Measurements from ENCODE around the gene EPX.
"Not testable (repeated sequence)": the region's sequence is repeated elsewhere in the genome, so short reads cannot be mapped to it uniquely, and the experiment has no call there.

The EPX gene

GRCh38 chr17:58192612-58193011 is at the start of gene EPX:
EPX (plus strand) TSS chr17:58192726; CDS start chr17:58192847, 121 bp downstream.
- Mint-ChIP-seq H3K36me3 (no peaks in the 10 kb centered on the region), H3K9me3 (no peaks in the 10 kb centered on the region)

GRCh38 chr17:58143335-58143734 is 49.2 kb upstream of the EPX start:
- H3K4me1 Mint-ChIP-seq; H3K4me3 Mint-ChIP-seq; H3K27ac Mint-ChIP-seq; ATAC-seq (ENCODE audit: low read depth); DNase-seq (ENCODE audit: low spot score in 2 of 2); H3K36me3 Mint-ChIP-seq: not testable (repeated sequence)
- H3K27me3 Mint-ChIP-seq, result peaks cover 11% of the 10 kb centered on the region
- H3K9me3 Mint-ChIP-seq, result peaks cover 20% of the 10 kb centered on the region

More at GRCh38 chr17:58192612-58193011, at the start of gene EPX:
- DNase-seq (ENCODE audit: low spot score in 2 of 2) (no peak), ATAC-seq (ENCODE audit: low read depth) (no peak)
- Mint-ChIP-seq H3K4me3 (no peak within 1 kb of the TSS), H3K27me3 (peaks cover 23% of the 10 kb centered on the region), H3K4me1 (no peaks in the 10 kb centered on the region), H3K27ac (no peak within 1 kb of the TSS)

- ATAC-seq (ENCODE audit: low read depth) (no peak), DNase-seq (ENCODE audit: low spot score in 2 of 2) (no peak)
- Mint-ChIP-seq H3K4me3 (no peak overlapping the region), H3K9me3 (peaks cover 20% of the 10 kb centered on the region), H3K4me1 (no peaks in the 10 kb centered on the region), H3K27ac (no peak overlapping the region), H3K27me3 (peaks cover 16% of the 10 kb centered on the region), H3K36me3 (peaks cover 7% of the 10 kb centered on the region)
Observed at GRCh38 chr17:58144801-58145200, 47.7 kb upstream of the EPX start.

DNA sequence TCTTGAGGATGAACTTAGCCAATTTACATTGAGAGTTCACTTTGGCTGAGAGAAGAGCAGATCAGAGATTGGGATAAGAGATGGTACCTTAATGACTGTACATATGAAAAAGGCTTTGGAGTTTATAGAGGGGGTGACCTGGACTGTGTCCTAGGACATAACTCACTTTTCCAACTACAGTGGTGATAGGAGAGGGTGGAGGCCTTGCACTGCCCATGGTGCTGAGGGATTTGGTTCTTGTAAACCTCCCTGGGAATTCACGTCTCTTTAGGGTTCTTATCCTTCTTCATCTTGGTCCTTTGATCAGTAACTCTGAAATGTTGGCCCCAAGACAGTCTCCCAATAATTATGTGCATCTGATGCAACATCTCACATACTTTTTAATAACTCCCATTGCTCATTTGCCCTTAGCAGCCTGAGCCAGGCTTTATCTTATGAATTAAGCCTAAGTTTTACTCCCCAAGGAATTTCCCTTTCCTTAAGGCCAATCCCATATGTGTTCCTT is 44.5 kb upstream of the EPX start, which contains the start of gene OR4D1:
Gene OR4D1, plus strand, starts transcription at position 455 of the 505 bp plus-strand sequence. CDS start 6,770 bp downstream, outside the sequence.
- Mint-ChIP-seq H3K36me3 (peaks cover 7% of the 10 kb centered on the region), H3K4me1 (peaks cover 5% of the 10 kb centered on the region), H3K27me3 (peaks cover 18% of the 10 kb centered on the region), H3K4me3 (no peak within 1 kb of the TSS), H3K27ac (no peak within 1 kb of the TSS), H3K9me3 (peaks cover 20% of the 10 kb centered on the region)
- DNase-seq (ENCODE audit: low spot score in 2 of 2) (no peak), ATAC-seq (ENCODE audit: low read depth) (no peak)

- DNase-seq (ENCODE audit: low spot score in 2 of 2) (no peak), ATAC-seq (ENCODE audit: low read depth) (no peak)
- Mint-ChIP-seq H3K36me3 (peaks cover 7% of the 10 kb centered on the region), H3K4me1 (peaks cover 5% of the 10 kb centered on the region), H3K27ac (no peak overlapping the region), H3K27me3 (peaks cover 18% of the 10 kb centered on the region), H3K4me3 (no peak overlapping the region), H3K9me3 (peaks cover 20% of the 10 kb centered on the region)
Observed at GRCh38 chr17:58148609-58149008, 43.9 kb upstream of the EPX start.

- ATAC-seq (ENCODE audit: low read depth) (no peak), DNase-seq (ENCODE audit: low spot score in 2 of 2) (no peak)
- H3K9me3 Mint-ChIP-seq, result peaks cover 12% of the 10 kb centered on the region
- H3K4me1 Mint-ChIP-seq, result peaks cover 5% of the 10 kb centered on the region
- peaks cover 6% of the 10 kb centered on the region for H3K36me3 Mint-ChIP-seq
- no peak overlapping the region for H3K27ac Mint-ChIP-seq
- peaks cover 18% of the 10 kb centered on the region for H3K27me3 Mint-ChIP-seq
- no peak overlapping the region for H3K4me3 Mint-ChIP-seq
Observed at GRCh38 chr17:58150394-58150793, 42.1 kb upstream of the EPX start.

DNA sequence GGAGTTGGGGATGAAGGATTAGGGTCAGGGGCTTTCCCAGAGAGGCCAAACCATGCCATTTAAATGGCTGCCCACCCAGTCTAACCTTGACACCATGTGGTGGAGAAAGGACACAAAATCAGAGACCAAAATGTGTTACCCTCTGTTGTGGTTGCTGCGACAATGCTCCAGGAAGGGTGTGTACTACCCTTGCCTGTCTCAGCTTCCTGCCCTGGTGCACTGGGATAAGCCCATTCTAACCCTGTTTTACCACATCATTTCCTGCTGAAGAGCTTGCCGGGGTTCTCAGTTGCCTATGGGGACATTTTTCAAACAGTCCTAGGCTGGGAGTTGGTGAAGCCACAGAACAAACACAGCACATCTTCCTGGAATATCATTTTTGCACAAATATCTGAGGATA is 39.5 kb upstream of the EPX start:
- H3K27ac Mint-ChIP-seq, result no peak overlapping the region
- H3K36me3 Mint-ChIP-seq, result peaks cover 2% of the 10 kb centered on the region
- peaks cover 26% of the 10 kb centered on the region for H3K27me3 Mint-ChIP-seq
- H3K4me3 Mint-ChIP-seq, result peak overlapping the region; percentile 3
- ATAC-seq (ENCODE audit: low read depth) (peak; percentile 56), DNase-seq (ENCODE audit: low spot score in 2 of 2) (no peak)
- no peaks in the 10 kb centered on the region for H3K9me3 Mint-ChIP-seq
- H3K4me1 Mint-ChIP-seq, result peaks cover 12% of the 10 kb centered on the region

GRCh38 chr17:58153671-58154070 is 38.9 kb upstream of the EPX start:
- ATAC-seq (ENCODE audit: low read depth), result no peak
- H3K4me3 Mint-ChIP-seq, result no peak overlapping the region
- peaks cover 12% of the 10 kb centered on the region for H3K4me1 Mint-ChIP-seq

GRCh38 chr17:58156839-58157803 is 35.4 kb upstream of the EPX start:
- peaks cover 20% of the 10 kb centered on the region for H3K27me3 Mint-ChIP-seq
- H3K36me3 Mint-ChIP-seq, result peaks cover 5% of the 10 kb centered on the region
- H3K4me1 Mint-ChIP-seq, result peaks cover 12% of the 10 kb centered on the region
- H3K27ac Mint-ChIP-seq, result no peak overlapping the region
- peak overlapping the region; percentile 82 for H3K4me3 Mint-ChIP-seq
- no peaks in the 10 kb centered on the region for H3K9me3 Mint-ChIP-seq
- DNase-seq (ENCODE audit: low spot score in 2 of 2) (peak in 1 of 2 donors; percentile 17), ATAC-seq (ENCODE audit: low read depth) (peak; percentile 64)

More at GRCh38 chr17:58153671-58154070, 38.9 kb upstream of the EPX start:
- H3K9me3 Mint-ChIP-seq, result no peaks in the 10 kb centered on the region
- no peak overlapping the region for H3K27ac Mint-ChIP-seq
- H3K27me3 Mint-ChIP-seq, result peaks cover 22% of the 10 kb centered on the region
- DNase-seq (ENCODE audit: low spot score in 2 of 2), result no peak
- peaks cover 2% of the 10 kb centered on the region for H3K36me3 Mint-ChIP-seq

- no peak for DNase-seq (ENCODE audit: low spot score in 2 of 2)
- H3K27me3 Mint-ChIP-seq, result peaks cover 20% of the 10 kb centered on the region
Observed at GRCh38 chr17:58158181-58158580, 34.3 kb upstream of the EPX start.

DNA sequence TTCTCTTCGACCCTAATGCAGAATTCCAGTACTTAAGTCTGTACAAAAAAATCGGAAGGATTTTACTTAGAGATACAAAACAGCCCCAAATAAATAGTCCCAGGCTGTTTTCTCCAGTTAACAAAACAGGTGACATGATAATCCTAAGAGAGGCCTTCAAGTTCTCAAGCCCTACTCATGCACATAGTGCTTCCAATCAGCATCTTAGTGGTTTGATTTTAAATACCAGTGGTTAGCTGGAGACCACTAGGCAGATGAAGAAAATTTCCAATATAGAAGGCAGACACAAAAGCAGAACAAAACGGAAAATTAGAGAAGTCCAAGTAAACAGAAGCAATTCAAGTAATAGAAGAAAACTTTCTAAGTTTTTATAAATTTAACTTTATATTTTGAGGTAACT is 31.0 kb upstream of the EPX start:
- H3K4me3 Mint-ChIP-seq, result no peak overlapping the region
- DNase-seq (ENCODE audit: low spot score in 2 of 2), result no peak

More at GRCh38 chr17:58158181-58158580, 34.3 kb upstream of the EPX start:
- no peak for ATAC-seq (ENCODE audit: low read depth)
- Mint-ChIP-seq H3K9me3 (no peaks in the 10 kb centered on the region), H3K27ac (no peak overlapping the region), H3K4me1 (peaks cover 7% of the 10 kb centered on the region), H3K4me3 (no peak overlapping the region), H3K36me3 (peaks cover 5% of the 10 kb centered on the region)

GRCh38 chr17:58165981-58166380 is 26.5 kb upstream of the EPX start:
- peaks cover 6% of the 10 kb centered on the region for H3K36me3 Mint-ChIP-seq
- H3K4me3 Mint-ChIP-seq, result no peak overlapping the region
- H3K27me3 Mint-ChIP-seq, result peaks cover 22% of the 10 kb centered on the region
- H3K27ac Mint-ChIP-seq, result no peak overlapping the region
- DNase-seq (ENCODE audit: low spot score in 2 of 2), result no peak
- H3K4me1 Mint-ChIP-seq, result peaks cover 3% of the 10 kb centered on the region
- ATAC-seq (ENCODE audit: low read depth), result no peak
- peaks cover 5% of the 10 kb centered on the region for H3K9me3 Mint-ChIP-seq

More for the DNA sequence above, 31.0 kb upstream of the EPX start:
- Mint-ChIP-seq H3K4me1 (peaks cover 7% of the 10 kb centered on the region), H3K9me3 (peaks cover 3% of the 10 kb centered on the region), H3K27ac (no peak overlapping the region), H3K36me3 (peaks cover 6% of the 10 kb centered on the region), H3K27me3 (peaks cover 17% of the 10 kb centered on the region)
- no peak for ATAC-seq (ENCODE audit: low read depth)

DNA sequence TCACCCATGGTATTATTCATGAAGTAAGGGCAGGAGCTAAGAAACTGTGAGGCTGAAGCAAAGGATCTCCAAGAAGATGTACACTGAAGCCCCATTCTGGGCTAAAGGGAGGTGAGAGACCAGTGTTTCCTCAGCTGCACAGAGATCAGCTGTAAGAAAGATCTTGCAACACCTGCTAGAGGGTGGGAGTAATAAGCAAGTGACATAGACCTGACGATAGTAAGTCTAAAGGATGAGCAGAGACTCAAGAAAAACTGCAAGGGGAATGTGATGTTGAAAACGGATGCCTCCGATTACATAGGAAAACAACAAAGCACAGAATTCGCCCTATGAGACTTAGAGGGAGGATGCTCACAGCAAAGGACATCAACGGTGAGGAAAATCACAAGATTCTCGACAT is 25.8 kb upstream of the EPX start, which contains the start of gene OR4D2:
Gene OR4D2, plus strand, starts transcription at position 301 of the 400 bp plus-strand sequence. CDS start 2,674 bp downstream, outside the sequence.
- Mint-ChIP-seq H3K36me3 (peaks cover 6% of the 10 kb centered on the region), H3K27ac (no peak within 1 kb of the TSS), H3K9me3 (peaks cover 5% of the 10 kb centered on the region), H3K27me3 (peaks cover 22% of the 10 kb centered on the region), H3K4me3 (no peak within 1 kb of the TSS), H3K4me1 (peaks cover 3% of the 10 kb centered on the region)
- ATAC-seq (ENCODE audit: low read depth) (no peak), DNase-seq (ENCODE audit: low spot score in 2 of 2) (no peak)

GRCh38 chr17:58170622-58171021 is 21.9 kb upstream of the EPX start:
- Mint-ChIP-seq H3K27ac (no peak overlapping the region), H3K4me3 (no peak overlapping the region), H3K4me1 (peaks cover 6% of the 10 kb centered on the region), H3K9me3 (peaks cover 2% of the 10 kb centered on the region), H3K27me3 (peaks cover 19% of the 10 kb centered on the region), H3K36me3 (peaks cover 3% of the 10 kb centered on the region)
- ATAC-seq (ENCODE audit: low read depth) (no peak), DNase-seq (ENCODE audit: low spot score in 2 of 2) (no peak)
